Activated T-cell treated with anti-CD3 and anti-CD28 coated beads, Interleukin-2, amount 50 U/mL, for 72 hours (primary cell): Measurements from ENCODE around the gene LRRN4. TPM values are rescaled to one million over a fixed set of nuclear protein-coding genes. Genes with fewer than 3 reads are reported as not detected.
"Not testable (repeated sequence)": the region's sequence is repeated elsewhere in the genome, so short reads cannot be mapped to it uniquely, and the experiment has no call there.

Experiments used
- ATAC-seq, 2 donors: fragments of 150-1000 bp; cut with Tn5 transposase; replicated peaks in 1 of 2; 2 replicates each; pipeline ENCODE4 v1.10.0; 2021; ENCODE audit warnings: moderate library complexity in 2 of 2, mild to moderate bottlenecking in 1 of 2
- DNase-seq, 2 donors: peaks; one replicate each; pipeline ENCODE4 v3.0.0; 2021 to 2022; ENCODE audit warnings: mixed read lengths in 1 of 2
- H3K27ac Mint-ChIP-seq: one replicate; pipeline ENCODE4 v1.8.0; 2022; ENCODE audit warnings: mild to moderate bottlenecking, moderate library complexity, mixed read lengths
- H3K27me3 Mint-ChIP-seq: one replicate; pipeline ENCODE4 v1.8.0; 2022; ENCODE audit warnings: low read depth, mixed read lengths
- H3K36me3 Mint-ChIP-seq, 2 donors: one replicate each; pipeline ENCODE4 v1.8.0; 2022; ENCODE audit warnings: mixed read lengths in 2 of 2, mild to moderate bottlenecking in 1 of 2; ENCODE audit not compliant: insufficient read depth in 2 of 2
- H3K4me1 Mint-ChIP-seq: one replicate; pipeline ENCODE4 v1.8.0; 2022; ENCODE audit warnings: low read depth, mixed read lengths
- H3K4me3 Mint-ChIP-seq, 2 donors: one replicate each; pipeline ENCODE4 v1.8.0; 2022; ENCODE audit warnings: mild to moderate bottlenecking in 2 of 2, mixed read lengths in 2 of 2, moderate library complexity in 2 of 2
- H3K9me3 Mint-ChIP-seq, 2 donors: one replicate each; pipeline ENCODE4 v1.8.0; 2022; ENCODE audit warnings: mixed read lengths in 2 of 2
- total RNA-seq, 2 donors: library from RNA; stranded (reverse); gene quantifications; one replicate each; pipeline ENCODE4 v1.2.3, GENCODE V29; 2022

LRRN4 gene
- total RNA-seq, 2 donors from 2014 or later = not detected

DNA sequence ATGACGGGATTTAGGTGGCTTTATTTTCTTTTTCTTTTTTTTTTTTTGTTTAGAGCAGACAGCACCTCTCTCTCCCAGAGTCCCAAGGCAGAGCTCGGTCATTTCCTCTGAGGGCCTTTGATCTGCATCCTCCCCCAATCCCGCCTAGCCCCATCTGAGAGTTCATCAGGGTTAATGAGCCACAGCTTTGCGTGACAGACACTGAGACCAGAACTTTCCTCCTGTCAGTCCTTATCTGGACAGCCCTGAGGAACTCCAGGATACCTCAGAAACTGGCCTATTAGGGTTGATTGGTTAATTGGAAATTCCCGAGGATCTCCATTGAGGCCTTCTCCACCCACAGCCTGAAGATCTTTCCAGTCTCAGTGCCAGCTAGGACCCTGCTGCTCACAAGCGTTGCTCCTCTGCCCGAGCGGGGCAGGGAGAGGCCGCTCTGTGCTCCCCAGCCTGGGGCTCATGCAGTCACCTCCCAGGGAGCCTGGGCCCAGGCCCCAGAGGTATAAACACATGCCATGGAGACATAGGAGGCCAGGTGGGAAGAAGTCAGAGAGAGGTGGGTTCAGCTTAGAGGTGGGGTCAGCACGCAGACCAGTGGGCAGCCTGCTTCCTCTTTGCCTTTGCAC is 1.4 kb upstream of the LRRN4 start:
- H3K27ac Mint-ChIP-seq = no peak overlapping the region
- H3K36me3 Mint-ChIP-seq = no peaks in the 10 kb centered on the region
- DNase-seq (no peak), ATAC-seq (no peak)
- no peak overlapping the region for H3K4me3 Mint-ChIP-seq
- no peaks in the 10 kb centered on the region for H3K9me3 Mint-ChIP-seq
- peaks cover 6% of the 10 kb centered on the region for H3K4me1 Mint-ChIP-seq
- H3K27me3 Mint-ChIP-seq = peaks cover 35% of the 10 kb centered on the region

DNA sequence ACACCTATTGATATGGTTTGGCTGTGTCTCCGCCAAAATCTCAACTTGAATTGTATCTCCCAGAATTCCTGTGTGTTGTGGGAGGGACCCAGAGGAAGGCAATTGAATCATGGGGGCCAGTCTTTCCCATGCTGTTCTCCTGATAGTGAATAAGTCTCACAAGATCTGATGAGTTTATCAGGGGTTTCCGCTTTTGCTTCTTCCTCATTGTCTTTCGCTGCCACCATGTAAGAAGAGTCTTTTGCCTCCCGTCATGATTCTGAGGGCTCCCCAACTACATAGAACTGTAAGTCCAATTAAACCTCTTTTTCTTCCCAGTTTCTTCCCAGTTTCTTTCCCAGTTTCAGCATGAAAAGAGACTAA is 810 bp upstream of the LRRN4 start:
- H3K27ac Mint-ChIP-seq, H3K36me3 Mint-ChIP-seq, ATAC-seq, H3K4me1 Mint-ChIP-seq, DNase-seq, H3K9me3 Mint-ChIP-seq, H3K4me3 Mint-ChIP-seq: not testable (repeated sequence)
- peaks cover 41% of the 10 kb centered on the region for H3K27me3 Mint-ChIP-seq

DNA sequence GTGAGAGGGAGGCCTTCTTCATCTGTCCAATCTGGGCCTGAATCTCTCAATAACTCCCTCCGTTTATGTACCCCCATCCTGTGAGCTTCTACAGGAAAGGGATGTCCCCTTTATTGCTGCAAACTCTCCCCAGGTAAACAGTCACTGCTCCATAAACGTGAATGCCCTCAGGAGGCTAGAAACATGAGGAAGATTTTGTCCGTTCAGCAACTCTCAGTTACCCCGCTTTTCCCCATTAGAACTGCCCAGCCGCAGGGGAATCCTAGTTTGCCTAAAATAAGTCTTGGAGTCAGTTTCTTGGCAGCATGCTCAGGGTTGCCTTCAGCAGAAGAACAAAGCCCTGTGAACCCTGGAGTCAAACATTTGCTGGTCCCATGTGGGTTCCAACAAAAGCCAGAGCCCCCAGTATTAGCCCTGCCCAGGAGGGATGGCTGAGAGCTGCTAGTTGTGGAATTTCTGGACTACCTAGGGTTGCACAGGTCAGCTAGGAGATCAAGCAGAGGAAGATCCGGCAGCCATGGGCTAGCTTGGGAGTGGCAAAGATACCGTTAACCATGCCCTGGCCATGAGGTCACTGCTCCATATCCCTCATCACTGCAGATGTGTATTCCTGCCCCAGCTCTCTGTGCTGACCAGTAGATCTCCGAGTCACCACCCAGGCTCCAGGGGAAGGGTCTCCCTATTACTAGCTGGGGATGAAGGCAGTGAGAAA is 640 bp downstream of the LRRN4 start:
- H3K4me3 Mint-ChIP-seq = peak overlapping the region; percentile 4 to 61

DNA sequence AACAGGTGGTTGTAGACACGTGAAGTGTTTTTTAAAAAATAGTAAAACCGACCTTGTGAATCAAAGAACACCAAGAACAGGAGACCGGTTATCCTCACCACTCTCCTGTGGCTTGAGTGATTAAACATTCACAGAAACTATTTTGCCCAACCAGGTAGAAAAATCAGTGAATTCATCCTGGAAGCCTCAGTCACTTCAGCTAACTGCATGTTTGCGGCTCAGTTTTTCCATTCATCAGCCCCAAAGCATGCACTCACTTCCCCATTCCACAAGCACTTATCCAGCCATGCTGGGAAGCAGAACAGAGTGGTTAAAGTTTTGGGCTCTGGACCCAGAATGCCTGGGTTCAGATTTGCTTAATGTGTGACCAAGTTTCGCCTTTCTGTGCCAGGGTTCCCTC is 2.4 kb downstream of the LRRN4 start:
- DNase-seq (no peak), ATAC-seq (no peak)
- H3K4me1 Mint-ChIP-seq = peaks cover 6% of the 10 kb centered on the region
- H3K36me3 Mint-ChIP-seq = no peaks in the 10 kb centered on the region
- H3K9me3 Mint-ChIP-seq = no peaks in the 10 kb centered on the region
- H3K27me3 Mint-ChIP-seq = peaks cover 32% of the 10 kb centered on the region
- H3K27ac Mint-ChIP-seq = no peak overlapping the region
- H3K4me3 Mint-ChIP-seq = peak overlapping the region in 1 of 2 donors; percentile 72

More for the DNA sequence above, 640 bp downstream of the LRRN4 start:
- peaks cover 6% of the 10 kb centered on the region for H3K4me1 Mint-ChIP-seq
- no peak overlapping the region for H3K27ac Mint-ChIP-seq
- peaks cover 32% of the 10 kb centered on the region for H3K27me3 Mint-ChIP-seq
- H3K9me3 Mint-ChIP-seq = no peaks in the 10 kb centered on the region
- no peaks in the 10 kb centered on the region for H3K36me3 Mint-ChIP-seq
- DNase-seq = no peak
- no peak for ATAC-seq

DNA sequence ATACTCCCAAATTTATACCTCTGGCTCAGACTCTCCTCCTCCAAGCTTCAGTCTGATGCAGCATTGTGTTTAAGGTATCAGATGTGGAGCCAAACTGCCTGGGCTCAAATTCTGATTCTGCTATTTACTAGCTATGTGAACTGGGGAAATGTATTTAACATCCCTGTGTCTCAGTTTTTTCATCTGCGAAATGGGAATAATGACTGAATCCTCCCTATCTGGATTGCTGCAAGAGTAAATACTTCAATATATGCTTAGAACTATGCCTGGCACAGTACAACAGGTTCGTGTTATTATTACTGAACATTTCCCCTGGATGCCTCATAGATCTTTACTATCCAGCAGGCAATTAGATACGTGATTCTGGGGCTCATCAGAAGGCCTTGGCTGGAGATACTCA is 5.5 kb downstream of the LRRN4 start:
- ATAC-seq = no peak
- Mint-ChIP-seq H3K36me3 (peaks cover 0 to 2% of the 10 kb centered on the region in 2 donors), H3K27me3 (peaks cover 31% of the 10 kb centered on the region), H3K27ac (no peak overlapping the region), H3K4me3 (no peak overlapping the region), H3K4me1 (peaks cover 6% of the 10 kb centered on the region), H3K9me3 (no peaks in the 10 kb centered on the region)
- no peak for DNase-seq

DNA sequence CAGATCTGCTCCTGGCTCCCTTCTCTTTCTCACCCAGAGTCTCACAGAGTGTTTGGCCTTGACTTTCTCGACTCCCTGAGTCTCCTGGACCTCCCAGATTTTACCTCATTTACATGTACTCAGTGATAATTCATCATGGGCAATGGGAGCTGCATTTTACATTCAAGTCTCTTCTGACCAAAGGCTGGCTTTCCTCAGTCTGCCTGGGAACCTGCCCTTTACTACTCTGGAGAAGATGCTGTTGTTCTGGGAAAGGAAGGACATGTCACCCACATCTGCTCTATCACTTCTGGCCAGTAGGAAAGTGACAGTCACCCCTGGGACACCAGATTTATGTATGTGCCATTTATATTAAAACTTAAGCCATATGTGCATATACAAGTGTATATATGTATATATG is 7.4 kb downstream of the LRRN4 start:
- Mint-ChIP-seq H3K9me3 (no peaks in the 10 kb centered on the region), H3K36me3 (peaks cover 0 to 3% of the 10 kb centered on the region in 2 donors), H3K27ac (no peak overlapping the region), H3K4me1 (no peaks in the 10 kb centered on the region), H3K27me3 (peaks cover 18% of the 10 kb centered on the region), H3K4me3 (no peak overlapping the region)
- no peak for ATAC-seq
- no peak for DNase-seq

DNA sequence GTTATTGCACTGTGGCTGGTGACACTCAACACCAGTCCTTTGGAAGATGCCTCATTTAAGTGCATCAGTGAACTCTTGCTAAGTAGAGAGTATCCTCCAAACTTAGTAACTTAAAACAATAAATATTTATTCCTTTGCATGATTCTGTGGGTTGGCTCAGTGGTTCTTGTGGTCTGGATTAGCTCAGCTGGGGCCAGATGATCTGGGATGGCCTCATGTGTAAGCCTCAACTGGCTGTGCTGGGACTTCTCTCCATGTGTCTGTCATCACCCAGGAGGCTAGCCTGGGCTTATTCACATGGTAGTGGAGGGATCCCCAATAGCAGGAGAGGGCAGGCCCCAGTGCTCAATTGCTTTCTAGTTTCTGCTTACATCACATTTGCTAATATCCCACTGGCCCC is 8.3 kb downstream of the LRRN4 start:
- H3K27me3 Mint-ChIP-seq = peaks cover 9% of the 10 kb centered on the region
- DNase-seq = no peak
- no peak for ATAC-seq
- no peaks in the 10 kb centered on the region for H3K9me3 Mint-ChIP-seq
- no peaks in the 10 kb centered on the region for H3K4me1 Mint-ChIP-seq
- peaks cover 1 to 4% of the 10 kb centered on the region in 2 donors for H3K36me3 Mint-ChIP-seq
- no peak overlapping the region for H3K27ac Mint-ChIP-seq
- H3K4me3 Mint-ChIP-seq = no peak overlapping the region

DNA sequence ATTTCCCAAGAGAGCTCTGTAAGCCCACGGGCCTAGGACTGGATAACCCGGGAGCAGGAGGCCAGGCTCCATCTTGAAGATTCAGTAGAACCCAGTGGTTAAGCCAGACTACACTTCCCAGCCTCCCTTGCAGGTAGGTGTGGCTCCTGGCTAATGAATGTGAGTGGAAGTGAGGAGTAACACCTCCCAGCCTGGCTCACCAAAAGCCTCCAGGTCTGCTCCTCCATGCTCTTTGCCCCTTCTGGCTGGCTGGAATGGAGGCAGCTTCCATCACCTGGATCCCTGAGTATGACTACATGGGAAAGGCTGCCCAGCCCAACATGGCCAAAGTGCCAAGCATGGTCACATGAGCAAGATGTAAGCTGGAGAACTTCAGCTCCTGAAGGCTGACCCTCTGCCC is 9.7 kb downstream of the LRRN4 start:
- DNase-seq (no peak), ATAC-seq (no peak)
- H3K27me3 Mint-ChIP-seq = no peaks in the 10 kb centered on the region
- H3K36me3 Mint-ChIP-seq = peaks cover 4 to 11% of the 10 kb centered on the region in 2 donors
- H3K4me3 Mint-ChIP-seq = no peak overlapping the region
- H3K27ac Mint-ChIP-seq = no peak overlapping the region
- no peaks in the 10 kb centered on the region for H3K4me1 Mint-ChIP-seq
- no peaks in the 10 kb centered on the region for H3K9me3 Mint-ChIP-seq

DNA sequence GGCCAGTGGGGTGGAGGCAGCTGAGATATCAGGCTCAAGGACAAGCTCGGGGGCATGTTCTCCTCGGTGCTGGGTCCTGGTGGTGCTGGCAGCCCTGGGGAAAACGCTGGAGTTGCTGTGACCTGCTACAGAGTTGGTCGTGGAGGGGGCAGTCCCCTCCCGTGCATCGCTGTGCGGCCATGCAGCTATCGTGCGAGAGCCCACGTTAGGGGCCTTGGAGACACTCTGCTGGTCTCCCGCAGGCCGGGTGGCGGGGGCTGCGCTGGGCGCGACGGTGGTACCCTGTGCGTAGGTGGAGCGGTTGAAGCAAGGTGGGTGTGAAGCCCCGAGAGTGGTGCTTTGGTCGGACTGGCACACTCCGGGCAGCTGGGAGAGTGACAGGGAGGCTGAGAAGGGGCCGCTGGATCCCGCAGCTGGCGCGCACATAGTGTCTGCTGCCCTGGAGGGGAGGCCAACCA is 12.0 kb downstream of the LRRN4 start:
- H3K36me3 Mint-ChIP-seq = peaks cover 4 to 11% of the 10 kb centered on the region in 2 donors
- no peak for ATAC-seq
- H3K27me3 Mint-ChIP-seq = no peaks in the 10 kb centered on the region

DNA sequence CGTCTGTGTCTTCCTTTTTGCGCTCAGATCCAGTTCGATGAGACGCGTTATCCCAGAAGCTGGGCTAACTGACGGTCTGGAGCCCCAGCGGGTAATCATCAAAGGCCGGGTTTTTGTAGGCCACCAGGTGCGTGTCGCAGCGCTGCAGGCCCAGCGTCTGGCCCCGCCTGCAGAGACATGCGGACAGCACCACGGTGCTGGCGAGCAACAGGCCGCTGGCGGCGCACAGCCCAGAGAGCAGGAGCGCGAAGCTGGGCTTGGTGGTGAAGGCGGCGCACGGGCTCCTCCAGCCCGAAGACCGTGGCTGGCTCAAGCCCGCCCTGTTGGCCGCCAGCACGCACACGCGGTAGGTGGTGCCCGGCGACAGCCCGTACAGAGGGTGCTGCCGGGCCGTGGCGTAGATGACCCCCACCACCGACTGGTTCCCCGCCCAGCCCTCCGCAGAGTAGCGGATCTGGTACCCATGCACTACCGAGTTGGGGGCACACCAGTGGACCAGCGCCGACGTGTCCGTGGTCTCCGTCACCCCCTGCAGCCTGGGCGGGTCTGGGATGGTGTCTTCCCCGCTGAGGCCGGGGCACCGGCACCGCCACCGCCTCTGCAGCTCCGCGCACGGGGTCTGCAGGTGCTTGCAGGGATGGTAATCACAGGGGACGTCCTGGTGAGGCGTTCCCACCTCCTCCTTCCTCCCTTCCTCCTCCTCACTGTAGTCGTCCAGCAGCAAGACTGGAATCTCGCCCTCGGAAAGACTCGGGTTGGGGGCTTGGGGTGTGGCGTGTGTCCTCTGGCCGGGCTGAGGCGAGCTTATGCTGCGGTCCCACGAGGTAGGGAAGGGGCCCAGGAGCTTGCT is 12.7 kb downstream of the LRRN4 start:
- DNase-seq = no peak
- Mint-ChIP-seq H3K36me3 (peaks cover 4 to 11% of the 10 kb centered on the region in 2 donors), H3K4me3 (no peak overlapping the region), H3K9me3 (no peaks in the 10 kb centered on the region), H3K4me1 (no peaks in the 10 kb centered on the region), H3K27me3 (no peaks in the 10 kb centered on the region), H3K27ac (no peak overlapping the region)
- ATAC-seq = no peak

More for the DNA sequence above, 12.0 kb downstream of the LRRN4 start:
- Mint-ChIP-seq H3K4me3 (no peak overlapping the region), H3K27ac (no peak overlapping the region), H3K9me3 (no peaks in the 10 kb centered on the region), H3K4me1 (no peaks in the 10 kb centered on the region)
- no peak for DNase-seq

DNA sequence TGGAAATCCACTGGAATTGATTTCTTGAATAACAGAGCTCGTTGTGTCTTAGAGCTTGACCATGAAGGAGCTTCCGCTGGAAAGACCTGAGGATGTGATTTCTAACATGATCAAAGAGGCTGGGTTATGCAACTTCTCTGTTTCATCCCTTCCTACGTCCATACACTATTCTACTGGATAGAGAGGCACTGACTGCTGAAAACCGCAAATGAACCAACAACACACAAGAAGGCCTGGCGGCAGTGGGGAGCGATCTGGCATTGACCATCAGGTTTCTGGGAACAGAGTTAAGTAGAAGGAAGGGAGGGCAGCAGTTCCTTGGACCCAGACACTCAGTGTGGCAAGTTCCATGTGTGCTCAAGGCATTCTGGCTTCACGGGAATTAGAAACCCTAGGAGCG is 13.3 kb downstream of the LRRN4 start:
- Mint-ChIP-seq H3K4me3 (no peak overlapping the region), H3K9me3 (no peaks in the 10 kb centered on the region), H3K4me1 (no peaks in the 10 kb centered on the region), H3K36me3 (peaks cover 4 to 12% of the 10 kb centered on the region in 2 donors), H3K27ac (no peak overlapping the region), H3K27me3 (no peaks in the 10 kb centered on the region)
- DNase-seq = no peak
- ATAC-seq = no peak

DNA sequence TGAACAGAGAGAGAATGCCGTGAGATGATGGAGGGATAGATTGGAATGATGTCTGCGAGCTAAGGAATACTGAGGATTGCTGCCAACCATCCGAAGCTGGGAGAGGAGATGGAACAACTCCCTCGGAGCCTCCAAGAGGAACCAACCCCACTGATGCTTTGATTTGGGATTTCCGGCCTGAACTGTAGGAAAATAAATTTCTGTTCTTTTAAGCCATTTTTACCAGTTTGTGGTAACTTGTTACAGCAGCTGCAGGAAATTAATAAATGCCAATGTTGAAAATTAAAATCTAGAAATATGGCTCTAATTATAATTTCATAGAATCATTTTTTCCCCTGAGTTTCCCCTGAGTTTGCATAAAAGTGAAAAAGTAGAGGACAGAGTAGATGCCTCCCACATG is 14.1 kb downstream of the LRRN4 start:
- H3K9me3 Mint-ChIP-seq = no peaks in the 10 kb centered on the region
- ATAC-seq = no peak
- no peaks in the 10 kb centered on the region for H3K4me1 Mint-ChIP-seq
- H3K4me3 Mint-ChIP-seq = no peak overlapping the region
- peaks cover 4 to 13% of the 10 kb centered on the region in 2 donors for H3K36me3 Mint-ChIP-seq
- DNase-seq = no peak
- H3K27ac Mint-ChIP-seq = no peak overlapping the region
- H3K27me3 Mint-ChIP-seq = no peaks in the 10 kb centered on the region

DNA sequence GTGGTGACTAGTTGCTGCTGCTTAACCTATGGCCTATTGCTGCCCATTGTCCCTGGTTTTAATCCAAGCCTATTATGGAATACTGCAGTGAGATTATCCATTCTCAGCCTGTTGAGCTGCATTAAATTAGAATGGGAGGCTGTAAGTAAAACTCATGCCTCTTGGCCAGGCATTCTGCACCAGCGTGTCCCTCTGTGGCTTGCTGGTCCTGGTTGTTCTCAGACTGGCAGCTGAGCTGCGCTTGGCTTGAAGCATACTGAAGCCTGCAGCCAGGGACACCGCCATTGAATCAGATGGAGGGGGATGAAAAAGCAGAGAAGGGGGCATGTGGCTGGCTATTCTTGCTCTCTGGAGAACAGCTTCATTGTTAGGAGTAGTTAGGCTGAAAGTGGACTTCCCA is 15.6 kb downstream of the LRRN4 start:
- H3K4me1 Mint-ChIP-seq = no peaks in the 10 kb centered on the region
- H3K27ac Mint-ChIP-seq = no peak overlapping the region
- no peak overlapping the region for H3K4me3 Mint-ChIP-seq
- peaks cover 9 to 16% of the 10 kb centered on the region in 2 donors for H3K36me3 Mint-ChIP-seq
- DNase-seq (no peak), ATAC-seq (no peak)
- H3K9me3 Mint-ChIP-seq = no peaks in the 10 kb centered on the region
- H3K27me3 Mint-ChIP-seq = no peaks in the 10 kb centered on the region
